ENCODE data around the gene YAF2.

DNA sequence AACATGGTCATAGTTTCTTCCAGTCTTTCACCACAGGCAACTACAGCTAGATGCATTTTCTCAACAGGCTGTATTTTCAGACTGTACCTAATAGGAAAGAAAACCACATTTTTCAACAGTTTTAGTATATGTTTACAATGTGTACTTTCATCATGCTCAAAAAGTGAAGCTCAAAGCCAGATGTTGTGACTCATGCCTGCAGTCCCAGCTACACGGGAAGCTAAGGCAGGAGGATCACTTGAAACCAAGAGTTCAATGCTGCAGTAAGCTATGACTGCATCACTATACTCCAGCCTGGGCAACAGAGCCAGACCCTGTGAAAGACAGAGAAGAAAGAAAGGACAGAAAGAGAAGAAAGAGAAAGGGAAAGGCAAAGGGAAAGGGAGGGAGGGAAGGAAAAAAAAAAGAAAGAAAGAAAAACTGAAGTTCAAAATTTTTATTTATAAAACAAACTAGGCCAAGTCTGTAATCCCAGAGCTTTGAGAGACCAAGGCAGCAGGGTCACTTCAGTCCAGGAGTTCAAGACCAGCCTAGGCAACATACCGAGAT is 118.9 kb downstream of the YAF2 start:
- TF ChIP-seq, protein P1, sequence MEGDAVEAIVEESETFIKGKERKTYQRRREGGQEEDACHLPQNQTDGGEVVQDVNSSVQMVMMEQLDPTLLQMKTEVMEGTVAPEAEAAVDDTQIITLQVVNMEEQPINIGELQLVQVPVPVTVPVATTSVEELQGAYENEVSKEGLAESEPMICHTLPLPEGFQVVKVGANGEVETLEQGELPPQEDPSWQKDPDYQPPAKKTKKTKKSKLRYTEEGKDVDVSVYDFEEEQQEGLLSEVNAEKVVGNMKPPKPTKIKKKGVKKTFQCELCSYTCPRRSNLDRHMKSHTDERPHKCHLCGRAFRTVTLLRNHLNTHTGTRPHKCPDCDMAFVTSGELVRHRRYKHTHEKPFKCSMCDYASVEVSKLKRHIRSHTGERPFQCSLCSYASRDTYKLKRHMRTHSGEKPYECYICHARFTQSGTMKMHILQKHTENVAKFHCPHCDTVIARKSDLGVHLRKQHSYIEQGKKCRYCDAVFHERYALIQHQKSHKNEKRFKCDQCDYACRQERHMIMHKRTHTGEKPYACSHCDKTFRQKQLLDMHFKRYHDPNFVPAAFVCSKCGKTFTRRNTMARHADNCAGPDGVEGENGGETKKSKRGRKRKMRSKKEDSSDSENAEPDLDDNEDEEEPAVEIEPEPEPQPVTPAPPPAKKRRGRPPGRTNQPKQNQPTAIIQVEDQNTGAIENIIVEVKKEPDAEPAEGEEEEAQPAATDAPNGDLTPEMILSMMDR (IDR thresholded peaks at IDR 0.05 in 8 of 11, conservative IDR thresholded peaks at IDR 0.05 in 3 of 11): no peak
- TF ChIP-seq POLR2A (IDR thresholded peaks at IDR 0.05) (no peak), POLR2AphosphoS5 (IDR thresholded peaks at IDR 0.05) (no peak)
